ENCODE measurements around the gene SLMAP. TPM values are rescaled to one million over a fixed set of nuclear protein-coding genes. Genes with fewer than 3 reads are reported as not detected.
A peak's percentile ranks its signal among the peaks of the same experiment; 100 is the strongest.

SLMAP gene
- total and polyA plus RNA-seq, 7 experiments from 2014 or later: 20.2 to 77.1 (median 63.4) TPM

DNA sequence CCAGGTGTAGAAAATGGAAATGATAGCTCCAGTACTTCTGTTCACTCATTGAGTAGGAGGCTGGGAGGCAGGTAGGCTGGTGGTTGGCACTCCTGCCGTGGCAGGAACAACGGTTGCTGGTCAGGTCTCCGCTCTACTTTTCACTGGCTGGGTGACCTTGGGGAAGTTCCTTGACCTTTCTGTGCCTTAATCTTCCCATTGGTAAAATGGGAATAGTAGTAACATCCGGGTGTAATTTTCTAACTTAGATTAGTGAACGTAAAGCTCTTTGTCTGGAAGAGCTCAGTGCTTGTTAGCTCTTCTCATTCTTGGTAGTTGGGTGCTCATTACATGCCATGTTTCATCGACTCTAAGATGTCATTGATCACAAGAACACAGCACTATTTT, 206.3 kb downstream of the SLMAP start:
- H3K4me1 ChIP-seq (ENCODE audit: control insufficient read depth in 2 of 2, insufficient read depth in 2 of 2, low read length in 2 of 2): peaks cover 0 to 7% of the 10 kb centered on the region in 2 donors
- H3K36me3 ChIP-seq (ENCODE audit: control insufficient read depth in 2 of 3, insufficient read depth in 3 of 3, low read length in 3 of 3): no peaks in the 10 kb centered on the region
- Mint-ChIP-seq H3K4me1 (peaks cover 7 to 18% (median 13%) of the 10 kb centered on the region in 7 donors), H3K36me3 (no peaks in the 10 kb centered on the region), H3K4me3 (no peak overlapping the region), H3K9me3 (peaks cover 0 to 11% (median 0%) of the 10 kb centered on the region in 11 donors), H3K27ac (no peak overlapping the region), H3K27me3 (peaks cover 0 to 1% (median 0%) of the 10 kb centered on the region in 5 donors)
- CTCF ChIA-PET: interaction anchor here (0.7 to 1.0 kb wide), 2 partner anchors 190 to 216 kb away, joined by 3 read pairs; no protein-coding TSS in a partner anchor
- H3K9me3 ChIP-seq (ENCODE audit: control insufficient read depth in 2 of 3, low read length in 3 of 3): peaks cover 0 to 8% (median 0%) of the 10 kb centered on the region in 3 experiments
- ATAC-seq (no peak), DNase-seq (no peak)
- no peak overlapping the region for H3K4me3 ChIP-seq (ENCODE audit: low read length)
- no peak overlapping the region for H3K27ac ChIP-seq (ENCODE audit: low read depth, low read length)
- POLR2A ChIA-PET: no interaction called here
- no peaks in the 10 kb centered on the region for H3K27me3 ChIP-seq (ENCODE audit: control insufficient read depth in 2 of 2, insufficient read depth in 2 of 2, low read length in 2 of 2)
- intact Hi-C loops (cut with micrococcal nuclease): loop anchor here in 1 of 2 donors (1.0 to 10.0 kb wide), 3 partner anchors 210 to 452 kb away; no protein-coding TSS in a partner anchor

DNA sequence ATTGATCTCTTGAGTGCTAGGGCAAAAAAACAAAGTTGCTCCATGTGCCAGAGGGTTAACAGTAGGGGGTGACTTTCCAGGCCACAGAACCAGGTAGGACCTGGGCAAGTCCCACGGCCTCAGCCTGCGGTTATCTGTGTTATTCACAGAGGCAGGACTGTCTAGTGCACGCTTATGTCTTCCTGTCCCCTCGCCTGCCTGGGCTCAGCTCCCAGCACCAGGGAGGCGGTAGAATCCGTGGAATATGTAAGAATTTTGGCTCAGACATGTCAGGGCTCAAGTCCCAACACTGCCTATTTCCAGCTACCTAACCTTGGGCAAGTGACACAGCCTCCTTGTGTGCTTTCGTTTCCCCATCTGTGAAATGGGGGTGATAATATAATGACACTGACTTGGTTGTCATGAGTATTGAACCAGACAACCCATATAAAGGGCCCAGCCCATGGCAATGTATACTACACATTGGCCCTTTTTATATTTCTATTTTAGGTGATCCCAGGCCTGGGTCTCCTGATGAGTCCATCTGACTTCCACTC, 207.8 kb downstream of the SLMAP start:
- ChIA-PET CTCF (no interaction called here), POLR2A (interaction anchor here (0.6 kb wide), 1 partner anchor 1143 kb away, joined by 3 read pairs; no protein-coding TSS in a partner anchor)
- Histone ChIP-seq H3K27me3 (ENCODE audit: control insufficient read depth in 2 of 2, insufficient read depth in 2 of 2, low read length in 2 of 2) (no peaks in the 10 kb centered on the region), H3K4me1 (ENCODE audit: control insufficient read depth in 2 of 2, insufficient read depth in 2 of 2, low read length in 2 of 2) (peaks cover 0 to 18% of the 10 kb centered on the region in 2 donors), H3K36me3 (ENCODE audit: control insufficient read depth in 2 of 3, insufficient read depth in 3 of 3, low read length in 3 of 3) (no peaks in the 10 kb centered on the region), H3K4me3 (ENCODE audit: low read length) (no peak overlapping the region), H3K27ac (ENCODE audit: low read depth, low read length) (no peak overlapping the region), H3K9me3 (ENCODE audit: control insufficient read depth in 2 of 3, low read length in 3 of 3) (peaks cover 0 to 13% (median 0%) of the 10 kb centered on the region in 3 experiments)
- intact Hi-C loops (cut with micrococcal nuclease): loop anchor here in 1 of 2 donors (5.0 to 10.0 kb wide), 2 partner anchors 208 to 451 kb away; no protein-coding TSS in a partner anchor
- Mint-ChIP-seq H3K9me3 (peaks cover 0 to 11% (median 2%) of the 10 kb centered on the region in 11 donors), H3K27ac (no peak overlapping the region), H3K27me3 (peaks cover 0 to 1% (median 0%) of the 10 kb centered on the region in 5 donors), H3K4me1 (peaks cover 5 to 29% (median 22%) of the 10 kb centered on the region in 7 donors), H3K36me3 (no peaks in the 10 kb centered on the region), H3K4me3 (no peak overlapping the region)
- ATAC-seq (no peak), DNase-seq (no peak)

DNA sequence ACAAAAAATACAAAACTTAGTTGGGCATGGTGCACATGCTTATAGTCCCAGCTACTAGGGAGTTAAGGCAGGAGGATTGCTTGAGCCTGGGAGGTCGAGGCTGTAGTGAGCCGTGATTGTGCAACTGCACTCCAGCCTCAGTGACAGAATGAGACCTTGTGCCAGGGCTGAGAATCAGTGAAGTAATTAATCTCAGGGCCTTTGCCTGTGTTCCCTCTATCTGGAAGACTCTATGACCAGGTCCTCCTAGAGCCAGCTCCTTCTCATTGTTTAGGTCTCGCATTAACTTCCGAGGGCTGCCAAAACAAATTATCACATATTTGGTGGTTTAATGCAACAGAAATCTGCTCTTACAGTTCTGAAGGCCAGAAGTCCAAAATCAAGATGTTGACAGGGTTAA, 210.7 kb downstream of the SLMAP start:
- Histone ChIP-seq H3K9me3 (ENCODE audit: control insufficient read depth in 2 of 3, low read length in 3 of 3) (peaks cover 0 to 13% (median 0%) of the 10 kb centered on the region in 3 experiments), H3K27ac (ENCODE audit: low read depth, low read length) (no peak overlapping the region), H3K4me1 (ENCODE audit: control insufficient read depth in 2 of 2, insufficient read depth in 2 of 2, low read length in 2 of 2) (peaks cover 0 to 18% of the 10 kb centered on the region in 2 donors), H3K27me3 (ENCODE audit: control insufficient read depth in 2 of 2, insufficient read depth in 2 of 2, low read length in 2 of 2) (no peaks in the 10 kb centered on the region), H3K36me3 (ENCODE audit: control insufficient read depth in 2 of 3, insufficient read depth in 3 of 3, low read length in 3 of 3) (no peaks in the 10 kb centered on the region), H3K4me3 (ENCODE audit: low read length) (no peak overlapping the region)
- Mint-ChIP-seq H3K4me1 (peaks cover 5 to 33% (median 16%) of the 10 kb centered on the region in 7 donors), H3K27me3 (peaks cover 0 to 1% (median 0%) of the 10 kb centered on the region in 5 donors), H3K4me3 (peak overlapping the region in 2 of 10 donors; percentile 73 to 74), H3K36me3 (no peaks in the 10 kb centered on the region), H3K27ac (peak overlapping the region in 1 of 9 donors; percentile 72), H3K9me3 (peaks cover 0 to 11% (median 3%) of the 10 kb centered on the region in 11 donors)
- ChIA-PET CTCF (interaction anchor here (0.8 kb wide), 1 partner anchor 14 kb away, joined by 3 read pairs; no protein-coding TSS in a partner anchor), POLR2A (no interaction called here)
- intact Hi-C loops (cut with micrococcal nuclease): loop anchor here in 1 of 2 donors (10.0 kb wide), 1 partner anchor 448 kb away; no protein-coding TSS in a partner anchor
- DNase-seq: no peak
- ATAC-seq: no peak

DNA sequence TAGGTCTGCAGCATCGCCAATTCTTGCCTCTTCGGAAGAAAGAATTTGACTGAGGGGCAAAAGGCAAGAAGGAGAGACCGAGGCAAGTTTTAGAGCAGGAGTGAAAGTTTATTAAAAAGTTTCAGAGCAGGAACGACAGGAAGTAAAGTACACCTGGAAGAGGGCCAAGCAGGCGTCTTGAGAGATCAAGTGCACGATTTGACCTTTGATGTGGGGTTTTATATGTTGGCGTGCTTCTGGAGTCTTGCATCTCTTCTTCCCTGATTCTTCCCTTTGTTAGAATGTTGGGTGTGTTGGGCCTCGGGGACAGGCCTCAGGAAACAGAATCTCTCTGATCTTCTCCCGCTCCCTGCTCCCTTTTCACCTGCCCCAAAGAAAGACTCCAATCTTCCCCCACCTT, 211.5 kb downstream of the SLMAP start:
- DNase-seq (peak in 7 of 9 donors; percentile 45 to 76 (median 68)), ATAC-seq (no peak)
- Histone ChIP-seq H3K27ac (ENCODE audit: low read depth, low read length) (no peak overlapping the region), H3K4me3 (ENCODE audit: low read length) (no peak overlapping the region), H3K27me3 (ENCODE audit: control insufficient read depth in 2 of 2, insufficient read depth in 2 of 2, low read length in 2 of 2) (no peaks in the 10 kb centered on the region), H3K4me1 (ENCODE audit: control insufficient read depth in 2 of 2, insufficient read depth in 2 of 2, low read length in 2 of 2) (peaks cover 0 to 18% of the 10 kb centered on the region in 2 donors), H3K9me3 (ENCODE audit: control insufficient read depth in 2 of 3, low read length in 3 of 3) (peaks cover 0 to 13% (median 0%) of the 10 kb centered on the region in 3 experiments), H3K36me3 (ENCODE audit: control insufficient read depth in 2 of 3, insufficient read depth in 3 of 3, low read length in 3 of 3) (no peaks in the 10 kb centered on the region)
- POLR2A ChIA-PET: no interaction called here
- Mint-ChIP-seq H3K27me3 (peaks cover 0 to 1% (median 0%) of the 10 kb centered on the region in 5 donors), H3K36me3 (no peaks in the 10 kb centered on the region), H3K4me1 (peaks cover 5 to 41% (median 16%) of the 10 kb centered on the region in 7 donors), H3K9me3 (peaks cover 0 to 11% (median 3%) of the 10 kb centered on the region in 11 donors), H3K4me3 (peak overlapping the region in 9 of 10 donors; percentile 3 to 74 (median 56)), H3K27ac (peak overlapping the region; percentile 0 to 72 (median 53))
- intact Hi-C loops (cut with micrococcal nuclease): loop anchor here in 1 of 2 donors (10.0 kb wide), 1 partner anchor 447 kb away; no protein-coding TSS in a partner anchor
- CTCF ChIA-PET: no interaction called here

DNA sequence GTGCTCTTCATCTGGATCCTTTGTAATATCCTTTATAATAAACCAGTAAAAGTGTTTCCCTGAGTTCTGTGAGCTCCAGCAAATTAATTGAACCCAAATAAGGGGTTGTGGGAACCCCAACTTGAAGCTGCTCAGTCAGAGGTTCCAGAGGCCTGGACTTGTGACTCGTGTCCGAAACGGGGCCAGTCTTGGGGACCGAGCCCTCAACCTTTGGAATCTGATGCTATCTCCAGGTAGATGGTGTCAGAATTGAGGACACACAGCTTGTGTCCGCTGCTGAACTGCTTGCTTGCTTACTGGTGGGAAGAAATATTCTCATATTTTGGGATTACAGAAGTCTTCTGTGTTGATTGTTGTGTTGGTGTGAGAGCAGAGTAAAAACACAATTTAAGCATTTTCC, 212.4 kb downstream of the SLMAP start:
- no peaks in the 10 kb centered on the region for H3K36me3 Mint-ChIP-seq
- Histone ChIP-seq H3K27me3 (ENCODE audit: control insufficient read depth in 2 of 2, insufficient read depth in 2 of 2, low read length in 2 of 2) (no peaks in the 10 kb centered on the region), H3K4me1 (ENCODE audit: control insufficient read depth in 2 of 2, insufficient read depth in 2 of 2, low read length in 2 of 2) (peaks cover 0 to 18% of the 10 kb centered on the region in 2 donors), H3K9me3 (ENCODE audit: control insufficient read depth in 2 of 3, low read length in 3 of 3) (peaks cover 0 to 13% (median 0%) of the 10 kb centered on the region in 3 experiments), H3K4me3 (ENCODE audit: low read length) (no peak overlapping the region), H3K27ac (ENCODE audit: low read depth, low read length) (no peak overlapping the region), H3K36me3 (ENCODE audit: control insufficient read depth in 2 of 3, insufficient read depth in 3 of 3, low read length in 3 of 3) (no peaks in the 10 kb centered on the region)
- DNase-seq (no peak), ATAC-seq (no peak)
- ChIA-PET CTCF (no interaction called here), POLR2A (no interaction called here)
- H3K27me3 Mint-ChIP-seq: peaks cover 0 to under 1% (median 0%) of the 10 kb centered on the region in 5 donors
- intact Hi-C loops (cut with micrococcal nuclease): loop anchor here in 1 of 2 donors (10.0 kb wide), 1 partner anchor 446 kb away; no protein-coding TSS in a partner anchor
- H3K9me3 Mint-ChIP-seq: peaks cover 0 to 11% (median 3%) of the 10 kb centered on the region in 11 donors
- H3K4me1 Mint-ChIP-seq: peaks cover 5 to 44% (median 16%) of the 10 kb centered on the region in 7 donors
- no peak overlapping the region for H3K27ac Mint-ChIP-seq
- peak overlapping the region in 1 of 10 donors; percentile 73 for H3K4me3 Mint-ChIP-seq

DNA sequence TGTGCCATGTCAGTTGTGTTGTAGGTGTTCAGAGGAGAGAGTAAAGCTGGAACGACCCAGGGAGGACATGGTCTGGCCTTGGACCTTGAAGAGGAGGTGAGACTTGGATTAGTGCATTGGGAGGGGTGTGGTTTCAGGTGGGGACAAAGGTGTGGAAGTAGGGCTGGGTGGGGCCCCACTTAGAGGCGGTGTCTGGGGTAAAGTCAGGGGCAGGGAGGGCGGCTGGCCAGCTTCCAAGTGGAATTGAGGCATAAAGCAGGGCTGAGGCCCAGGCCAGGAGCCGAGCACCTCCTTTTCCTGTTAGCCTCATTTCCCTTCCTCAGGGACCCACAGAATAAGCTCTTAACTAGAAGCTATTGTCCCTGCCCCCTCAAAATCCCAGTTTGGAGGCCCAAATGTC, 215.9 kb downstream of the SLMAP start:
- POLR2A ChIA-PET: no interaction called here
- H3K27ac Mint-ChIP-seq: peak overlapping the region in 2 of 9 donors; percentile 14 to 63
- H3K4me3 ChIP-seq (ENCODE audit: low read length): no peak overlapping the region

More for the DNA sequence above, 215.9 kb downstream of the SLMAP start:
- Mint-ChIP-seq H3K4me1 (peaks cover 5 to 36% (median 15%) of the 10 kb centered on the region in 7 donors), H3K27me3 (no peaks in the 10 kb centered on the region), H3K9me3 (peaks cover 0 to 9% (median 3%) of the 10 kb centered on the region in 11 donors), H3K36me3 (no peaks in the 10 kb centered on the region), H3K4me3 (no peak overlapping the region)
- Histone ChIP-seq H3K9me3 (ENCODE audit: control insufficient read depth in 2 of 3, low read length in 3 of 3) (peaks cover 0 to 9% (median 0%) of the 10 kb centered on the region in 3 experiments), H3K27me3 (ENCODE audit: control insufficient read depth in 2 of 2, insufficient read depth in 2 of 2, low read length in 2 of 2) (no peaks in the 10 kb centered on the region), H3K27ac (ENCODE audit: low read depth, low read length) (no peak overlapping the region), H3K4me1 (ENCODE audit: control insufficient read depth in 2 of 2, insufficient read depth in 2 of 2, low read length in 2 of 2) (peaks cover 0 to 16% of the 10 kb centered on the region in 2 donors), H3K36me3 (ENCODE audit: control insufficient read depth in 2 of 3, insufficient read depth in 3 of 3, low read length in 3 of 3) (no peaks in the 10 kb centered on the region)
- no peak for ATAC-seq
- intact Hi-C loops (cut with micrococcal nuclease): no loop called here
- no peak for DNase-seq
- CTCF ChIA-PET: interaction anchor here (1.0 kb wide), 1 partner anchor 245 kb away, joined by 3 read pairs; no protein-coding TSS in a partner anchor

Data from naive thymus-derived CD4-positive, alpha-beta T cell (primary cell).